ENCODE data around the gene ZSCAN12. TPM values are rescaled to one million over a fixed set of nuclear protein-coding genes. Genes with fewer than 3 reads are reported as not detected.

The ZSCAN12 gene
- total and polyA plus RNA-seq, 2 of the 13 experiments (the other 11 are each of a cell fraction or from before 2014, with no cell fraction given): 2.8 to 8.9 TPM

GRCh38 chr6:28399350-28400121, at the start of gene ZSCAN12 (continued):
- no peak for TF ChIP-seq GPBP1L1 (CRISPR knock-in tag; IDR thresholded peaks at IDR 0.05)
- peak; percentile 83; the same call in 1 of the 2 replicates for TF ChIP-seq FOXJ3 (CRISPR knock-in tag; IDR thresholded peaks at IDR 0.05; ENCODE audit: borderline replicate concordance)
- TF ChIP-seq PTBP1 (IDR thresholded peaks at IDR 0.05; ENCODE audit: low read depth, low read length, poor library complexity, severe bottlenecking): no peak
- TF ChIP-seq ARID4A (CRISPR knock-in tag; IDR thresholded peaks at IDR 0.05; ENCODE audit: borderline replicate concordance): peak; percentile 97
- peak; percentile 35; the same call in 1 of the 2 replicates for TF ChIP-seq ZNF362 (CRISPR knock-in tag; IDR thresholded peaks at IDR 0.05; ENCODE audit: borderline replicate concordance)
- peak; percentile 18; the same call in 1 of the 2 replicates for TF ChIP-seq SMAD9 (CRISPR knock-in tag; IDR thresholded peaks at IDR 0.05)
- peak; percentile 83 to 90 for TF ChIP-seq POLR2A (IDR thresholded peaks at IDR 0.05; ENCODE audit: insufficient read depth in 1 of 2, low read depth in 2 of 2, low read length in 2 of 2)
- peak; percentile 94 for TF ChIP-seq RFXAP (CRISPR knock-in tag; IDR thresholded peaks at IDR 0.05; ENCODE audit: borderline replicate concordance)
- TF ChIP-seq MAFG (CRISPR knock-in tag; IDR thresholded peaks at IDR 0.05): no peak
- peak; percentile 73; the same call in 1 of the 2 replicates for TF ChIP-seq HCFC1 (IDR thresholded peaks at IDR 0.05; ENCODE audit: low read depth, low read length)
- TF ChIP-seq ZNF839 (CRISPR knock-in tag; IDR thresholded peaks at IDR 0.05; ENCODE audit: borderline replicate concordance): peak; percentile 84; the same call in 1 of the 2 replicates
- TF ChIP-seq ZNF354B (CRISPR knock-in tag; IDR thresholded peaks at IDR 0.05): peak; percentile 91; the same call in 1 of the 2 replicates
- TF ChIP-seq ZNF598 (CRISPR knock-in tag; IDR thresholded peaks at IDR 0.05; ENCODE audit: borderline replicate concordance): peak; percentile 98
- no peak for TF ChIP-seq MLXIP (CRISPR knock-in tag; IDR thresholded peaks at IDR 0.05; ENCODE audit: borderline replicate concordance)
- no peak for TF ChIP-seq AGO1 (IDR thresholded peaks at IDR 0.05; ENCODE audit: low read depth, low read length, poor library complexity, severe bottlenecking)
- peak; percentile 72; the same call in 1 of the 2 replicates for TF ChIP-seq ZNF225 (CRISPR knock-in tag; IDR thresholded peaks at IDR 0.05)
- TF ChIP-seq ZNF883 (CRISPR knock-in tag; IDR thresholded peaks at IDR 0.05; ENCODE audit: not compliant biosample characterization): peak; percentile 77

Measured in HepG2 (cell line).